Activated CD4-positive, alpha-beta T cell treated with anti-CD3 and anti-CD28 coated beads, Interleukin-2, amount 50 U/mL, for 4 hours (primary cell): Measurements from ENCODE around the gene SNX15.
"Not testable (repeated sequence)": the region's sequence is repeated elsewhere in the genome, so short reads cannot be mapped to it uniquely, and the experiment has no call there.

Experiments
- DNase-seq, 2 experiments: peaks; one replicate each; pipeline ENCODE4 v3.0.0-alpha.2; 2020

Gene SNX15

DNA sequence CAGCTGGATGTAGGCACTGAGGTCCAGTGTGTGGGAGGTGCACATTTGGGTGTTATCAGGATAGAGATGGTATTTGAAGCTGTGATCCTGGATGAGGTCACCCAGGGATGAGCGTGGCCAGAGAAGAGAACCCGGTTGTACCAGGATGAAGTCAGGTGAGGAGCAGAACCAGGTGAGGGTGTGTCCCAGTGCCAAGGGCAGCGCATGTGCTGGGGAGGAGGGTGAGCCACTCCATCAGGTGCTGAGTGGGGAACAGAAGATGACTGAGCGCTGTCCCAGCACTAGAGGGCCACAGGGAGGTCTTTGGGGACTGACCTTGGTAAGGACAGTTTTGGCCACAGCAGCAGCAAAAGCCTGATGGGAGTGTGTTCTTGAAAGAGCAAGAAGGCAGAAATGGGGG is 10.5 kb upstream of the SNX15 start:
- DNase-seq: no peak

DNA sequence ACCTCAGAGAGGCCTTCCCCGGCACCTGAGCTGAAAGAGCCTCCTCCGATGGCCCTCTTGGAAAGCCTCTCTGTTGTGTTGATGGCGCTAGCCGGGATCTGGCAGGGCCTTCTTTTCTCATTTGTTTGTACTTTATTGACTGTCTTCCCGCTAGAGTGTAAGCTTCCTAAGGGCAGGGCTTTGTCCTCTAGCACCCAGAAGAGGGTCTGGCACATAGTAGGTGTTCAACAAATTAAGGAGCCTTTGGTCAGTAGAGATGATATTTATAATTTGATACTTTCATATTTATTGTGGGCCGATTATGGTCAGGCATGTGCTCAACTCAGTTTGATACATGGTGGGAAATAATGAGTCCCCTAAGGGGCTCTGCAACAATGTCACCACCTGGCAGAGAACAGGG is 9.3 kb upstream of the SNX15 start:
- no peak for DNase-seq

DNA sequence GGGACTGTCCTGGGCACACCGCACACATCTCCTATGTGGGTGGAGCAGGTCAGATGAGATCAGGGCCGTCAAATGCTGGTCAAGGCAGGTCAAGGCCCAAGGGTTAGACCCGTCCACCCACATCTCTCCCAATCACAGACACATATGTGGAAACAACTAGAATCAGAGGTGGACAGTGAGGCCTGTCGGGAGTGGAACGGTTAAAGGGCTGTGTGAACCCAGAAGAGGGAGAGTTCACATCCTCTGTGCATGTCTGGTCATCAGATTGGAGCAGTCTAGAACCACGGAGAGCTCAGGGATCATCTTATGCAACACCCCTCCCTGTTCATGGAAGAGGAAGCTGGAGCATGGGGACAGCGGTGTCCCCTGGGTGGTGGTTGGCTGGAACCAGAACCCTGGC is 7.4 kb upstream of the SNX15 start:
- no peak for DNase-seq

DNA sequence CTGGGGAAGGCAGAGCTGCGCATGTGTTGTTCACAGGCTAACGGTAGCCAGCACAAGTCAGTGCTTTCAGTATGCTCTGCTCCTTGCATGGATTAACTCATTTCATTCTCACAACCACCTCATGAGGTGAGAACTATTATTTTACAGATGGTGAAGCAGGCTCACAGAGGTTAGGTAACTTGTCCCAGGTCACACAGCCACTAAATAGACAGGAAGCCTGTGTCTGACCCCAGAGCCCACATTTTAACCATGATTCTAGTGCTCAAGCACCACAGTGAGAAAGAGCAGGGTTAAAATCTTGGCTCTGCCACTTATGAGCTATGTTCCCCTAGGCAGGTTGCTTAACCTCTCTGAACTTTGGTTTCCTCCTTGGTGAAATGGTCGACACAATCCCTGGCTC is 6.2 kb upstream of the SNX15 start:
- DNase-seq: no peak

DNA sequence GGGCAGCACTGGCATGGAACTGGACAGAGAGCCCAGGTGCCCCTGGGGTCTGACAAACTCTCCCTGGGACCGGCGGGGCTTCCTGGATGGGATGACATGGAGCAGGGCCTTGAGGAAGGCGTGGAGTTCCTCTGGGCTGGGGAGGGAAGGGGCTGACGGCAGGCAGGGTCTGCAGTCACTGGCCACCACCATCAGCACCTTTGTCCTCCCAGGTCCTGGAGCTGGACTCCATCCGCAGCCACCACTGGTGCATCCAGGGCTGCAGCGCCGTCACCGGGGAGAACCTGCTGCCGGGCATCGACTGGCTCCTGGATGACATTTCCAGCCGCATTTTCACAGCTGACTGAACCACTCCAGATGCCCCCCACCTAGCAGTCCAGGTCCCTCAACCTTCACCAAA is 5.7 kb upstream of the SNX15 start:
- DNase-seq: no peak

DNA sequence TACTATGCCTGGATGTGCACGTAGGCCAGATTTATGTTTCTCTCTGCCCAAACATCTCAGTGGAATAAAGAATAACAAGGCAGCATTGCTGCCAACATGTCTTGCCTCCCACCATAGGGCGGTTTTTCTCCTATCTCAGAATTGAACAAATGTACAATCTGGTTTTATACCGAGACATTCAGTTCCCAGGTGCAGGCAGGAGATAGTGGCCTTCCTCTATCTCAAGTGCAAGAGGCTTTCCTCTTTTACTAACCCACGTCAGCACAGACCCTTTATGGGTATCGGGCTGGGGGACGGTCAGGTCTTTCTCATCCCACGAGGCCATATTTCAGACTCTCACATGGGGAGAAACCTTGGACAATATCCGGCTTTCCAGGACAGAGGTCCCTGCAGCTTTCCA is 3.7 kb upstream of the SNX15 start:
- DNase-seq: not testable (repeated sequence)

DNA sequence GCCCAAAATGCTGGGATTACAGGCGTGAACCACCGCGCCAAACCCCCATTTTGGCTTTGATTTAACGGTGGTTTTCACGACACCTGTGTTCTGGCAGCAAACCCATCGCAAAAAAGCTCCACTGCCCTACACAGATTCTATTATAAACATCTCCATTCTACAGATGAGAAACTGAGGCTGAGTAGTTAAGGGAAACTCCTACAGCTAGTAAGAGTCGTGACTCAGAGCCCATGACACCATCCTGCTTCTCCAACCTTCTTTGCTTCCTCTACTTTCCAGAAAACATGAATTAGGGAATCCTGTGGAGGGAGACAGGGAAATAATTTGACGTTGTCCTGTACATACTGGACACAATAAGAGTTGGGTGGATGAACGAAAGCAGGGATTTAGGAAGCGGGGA is 429 bp upstream of the SNX15 start:
- DNase-seq: no peak

DNA sequence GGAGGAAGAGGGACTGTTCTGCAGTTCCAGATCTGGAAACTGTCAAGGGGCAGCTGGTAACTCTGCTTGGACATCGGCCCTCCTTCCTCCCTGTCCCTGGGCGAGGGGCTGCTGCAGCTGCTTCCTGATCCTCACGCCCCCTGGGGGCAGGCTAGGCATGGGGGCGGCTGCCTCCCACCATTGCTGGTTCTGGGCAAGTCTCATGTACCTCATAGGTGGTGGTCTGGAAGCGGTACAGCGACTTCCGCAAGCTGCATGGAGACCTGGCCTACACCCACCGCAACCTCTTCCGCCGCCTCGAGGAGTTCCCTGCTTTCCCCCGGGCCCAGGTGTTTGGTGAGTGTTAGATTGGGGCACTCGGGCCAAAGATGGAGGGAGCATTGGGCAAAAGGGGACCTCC is 5.0 kb downstream of the SNX15 start:
- DNase-seq: no peak

DNA sequence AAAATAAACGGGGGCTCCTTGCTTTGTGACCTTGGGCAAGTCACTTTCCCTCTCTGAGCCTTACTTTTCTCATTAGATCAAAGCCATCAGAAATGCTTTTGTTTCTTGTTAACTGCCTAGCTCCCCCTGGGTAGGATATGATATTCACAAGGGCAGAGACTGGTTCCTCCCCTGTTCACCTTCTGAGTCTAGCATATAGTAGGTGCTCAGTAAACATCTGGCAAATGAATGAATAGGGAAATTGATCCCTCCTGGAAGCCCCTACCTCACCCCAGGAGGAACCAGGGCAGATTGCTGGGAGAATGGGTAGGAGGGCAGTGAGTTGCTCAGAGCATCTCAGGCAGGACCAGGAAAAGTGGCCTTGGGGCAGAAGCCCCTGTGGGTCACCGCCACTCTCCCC is 7.2 kb downstream of the SNX15 start:
- DNase-seq: no peak

DNA sequence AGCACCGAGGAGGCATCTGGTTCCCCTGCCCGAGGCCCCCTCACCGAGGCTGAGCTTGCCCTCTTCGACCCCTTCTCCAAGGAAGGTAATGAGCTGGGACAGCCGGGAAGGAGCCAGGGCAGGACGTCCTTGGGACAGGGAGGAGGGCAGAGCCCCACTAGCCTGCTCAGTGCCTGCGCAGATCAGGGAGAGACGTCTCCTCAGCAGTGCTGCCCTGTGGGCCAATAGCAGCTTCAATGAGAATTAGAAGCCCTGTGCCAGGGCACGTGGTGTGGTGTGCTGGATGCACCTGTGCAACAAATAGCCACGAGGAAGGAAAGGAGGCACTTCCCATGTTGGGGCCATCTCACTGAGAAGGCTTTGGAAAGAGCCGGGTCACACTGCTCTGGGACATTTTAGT is 8.3 kb downstream of the SNX15 start:
- no peak for DNase-seq

DNA sequence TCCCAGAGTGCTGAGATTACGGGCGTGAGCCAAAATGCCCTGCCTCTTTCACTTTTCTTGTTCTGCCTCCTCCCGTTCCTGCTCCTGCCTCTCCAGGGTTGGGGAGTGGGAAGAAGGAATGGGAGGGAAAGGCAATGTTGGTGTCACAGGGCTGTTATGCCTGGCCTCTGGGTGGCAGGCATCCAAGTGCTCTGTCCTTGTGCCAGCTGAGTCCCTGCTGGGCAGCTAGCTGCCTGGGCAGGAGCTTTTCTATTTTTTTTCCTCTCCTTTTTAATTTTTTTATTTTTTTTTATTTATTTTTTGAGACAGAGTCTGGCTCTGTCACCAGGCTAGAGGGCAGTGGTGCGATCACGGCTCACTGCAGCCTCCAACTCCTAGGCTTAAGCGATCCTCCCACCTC is 9.7 kb downstream of the SNX15 start:
- no peak for DNase-seq

DNA sequence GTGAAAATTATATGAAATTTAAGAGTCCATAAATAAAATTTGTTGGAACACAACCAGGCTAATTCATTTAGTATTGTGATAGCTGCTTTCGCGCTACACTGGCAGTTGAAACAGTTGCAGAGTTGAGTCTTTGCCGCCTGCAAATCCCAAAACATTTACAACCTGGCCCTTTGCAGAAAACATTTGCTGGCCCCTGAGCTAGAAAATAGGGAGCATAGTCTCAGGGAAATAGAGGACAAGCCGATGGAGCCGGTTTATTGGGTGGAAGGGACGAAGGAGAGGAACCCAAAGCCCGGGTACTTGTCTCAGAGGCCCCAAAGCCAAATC is 13.2 kb downstream of the SNX15 start:
- no peak for DNase-seq

DNA sequence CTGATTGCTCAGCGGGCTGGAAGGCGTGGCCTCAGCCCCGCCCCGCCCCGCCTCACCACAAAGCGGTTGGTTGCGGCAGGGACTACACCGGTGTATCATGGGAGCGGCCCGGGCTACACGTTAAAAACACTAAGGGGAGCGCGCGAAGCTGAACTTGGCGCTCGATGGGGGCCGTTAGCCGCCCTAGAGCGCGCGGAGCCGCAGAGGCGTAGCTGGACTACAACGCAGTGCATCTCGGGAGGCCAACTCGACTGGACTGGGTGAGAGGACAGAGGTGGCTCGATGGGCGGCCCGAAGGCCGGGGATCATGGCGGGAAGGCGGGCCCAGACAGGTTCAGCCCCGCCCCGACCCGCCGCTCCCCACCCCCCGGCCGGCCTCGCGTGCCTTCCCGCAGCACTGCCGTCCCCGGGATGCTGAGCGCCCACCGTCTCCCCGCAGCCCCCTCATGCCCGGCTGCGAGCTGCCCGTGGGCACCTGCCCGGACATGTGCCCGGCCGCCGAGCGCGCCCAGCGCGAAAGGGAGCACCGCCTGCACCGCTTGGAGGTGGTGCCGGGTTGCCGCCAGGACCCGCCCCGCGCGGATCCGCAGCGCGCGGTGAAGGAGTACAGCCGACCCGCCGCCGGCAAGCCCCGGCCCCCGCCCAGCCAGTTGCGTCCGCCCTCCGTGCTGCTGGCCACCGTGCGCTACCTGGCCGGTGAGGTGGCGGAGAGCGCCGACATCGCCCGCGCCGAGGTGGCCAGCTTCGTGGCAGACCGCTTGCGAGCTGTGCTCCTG is 13.8 kb downstream of the SNX15 start, which contains the start of gene SAC3D1:
Gene SAC3D1, plus strand, starts transcription at position 364 of the 776 bp plus-strand sequence. Its CDS starts 83 bp downstream, at position 447.
- DNase-seq: peak; percentile 70 to 77

DNA sequence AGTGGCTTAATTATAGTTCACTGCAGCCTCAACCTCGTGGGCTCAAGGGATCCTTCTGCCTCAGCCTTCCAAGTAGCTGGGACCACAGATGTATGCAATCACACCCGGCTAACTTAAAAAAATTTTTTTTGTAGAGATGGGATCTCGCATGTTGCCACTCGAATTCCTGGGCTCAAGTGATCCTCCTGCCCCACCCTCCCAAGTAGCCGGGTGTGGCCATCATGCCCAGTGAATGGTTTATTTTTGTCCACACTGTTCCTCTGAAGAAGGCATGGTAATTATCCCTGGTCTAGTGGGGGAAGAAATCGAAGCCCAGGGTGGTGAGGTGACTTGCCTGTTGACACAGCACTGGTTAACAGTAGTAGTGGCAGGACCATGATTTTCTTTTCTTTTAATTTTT is 15.7 kb downstream of the SNX15 start:
- no peak for DNase-seq

DNA sequence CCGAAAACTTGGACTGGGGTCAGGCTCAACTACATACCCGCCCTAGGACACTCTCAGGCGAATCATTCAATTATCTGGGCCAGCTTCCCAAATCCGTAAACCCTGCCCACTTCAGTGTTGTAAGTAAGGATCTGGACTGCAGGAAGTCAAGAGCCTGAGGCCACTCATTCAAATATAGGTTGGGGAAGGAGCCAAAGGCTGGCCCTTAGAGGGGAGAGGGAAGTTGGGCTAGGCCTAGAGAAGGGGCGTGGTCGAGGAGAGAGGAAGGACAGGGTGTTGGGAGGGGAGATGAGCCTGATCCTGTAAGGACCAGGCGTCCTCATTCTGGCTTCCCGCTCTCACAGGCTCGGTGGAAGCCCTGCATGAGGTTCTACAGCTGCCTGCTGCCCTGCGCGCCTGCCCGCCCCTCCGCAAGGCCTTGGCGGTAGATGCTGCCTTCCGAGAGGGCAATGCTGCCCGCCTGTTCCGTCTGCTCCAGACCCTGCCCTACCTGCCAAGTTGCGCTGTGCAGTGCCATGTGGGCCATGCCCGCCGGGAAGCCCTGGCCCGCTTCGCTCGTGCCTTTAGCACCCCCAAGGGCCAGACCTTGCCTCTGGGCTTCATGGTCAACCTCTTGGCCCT is 16.8 kb downstream of the SNX15 start:
- DNase-seq: no peak

DNA sequence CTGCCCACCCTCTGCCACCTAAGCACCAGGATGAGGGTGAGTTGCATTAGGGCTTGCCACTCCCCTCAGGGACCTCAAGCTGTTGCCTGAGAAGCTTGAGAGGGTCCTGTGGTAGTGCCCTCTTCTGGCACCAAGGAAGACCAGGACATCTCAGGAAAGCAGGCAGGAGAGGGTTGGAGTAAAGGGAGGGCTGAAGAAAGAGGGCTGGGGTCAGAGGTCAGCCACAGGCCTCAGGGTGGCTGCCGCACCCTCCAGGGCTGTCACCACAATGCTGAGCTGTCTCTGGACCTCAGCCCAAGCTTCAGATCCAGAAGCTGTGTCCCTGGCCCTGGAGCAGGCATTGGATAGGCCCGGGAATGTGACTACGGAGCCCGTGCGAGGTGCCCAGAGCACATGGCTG is 17.8 kb downstream of the SNX15 start:
- no peak for DNase-seq

DNA sequence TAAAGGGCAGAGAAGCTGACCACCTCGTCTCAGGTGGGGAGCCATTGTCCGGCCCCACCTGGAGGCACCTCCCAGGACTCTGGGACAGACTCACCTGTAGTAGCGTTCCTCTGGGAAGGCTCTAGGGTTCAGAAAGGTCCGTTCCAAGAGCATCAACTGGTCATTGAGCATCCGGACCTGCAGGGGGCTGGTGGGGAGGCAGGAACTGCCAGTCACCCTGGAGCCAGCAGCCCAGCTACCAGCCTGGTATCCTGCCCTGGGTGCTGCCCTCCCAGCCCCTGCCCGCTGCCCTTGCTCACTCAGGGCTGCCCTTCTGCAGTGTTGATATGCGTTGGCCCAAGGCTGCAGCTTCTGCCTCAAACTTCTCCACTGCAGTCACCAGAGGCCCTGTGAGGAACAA is 18.5 kb downstream of the SNX15 start:
- no peak for DNase-seq

DNA sequence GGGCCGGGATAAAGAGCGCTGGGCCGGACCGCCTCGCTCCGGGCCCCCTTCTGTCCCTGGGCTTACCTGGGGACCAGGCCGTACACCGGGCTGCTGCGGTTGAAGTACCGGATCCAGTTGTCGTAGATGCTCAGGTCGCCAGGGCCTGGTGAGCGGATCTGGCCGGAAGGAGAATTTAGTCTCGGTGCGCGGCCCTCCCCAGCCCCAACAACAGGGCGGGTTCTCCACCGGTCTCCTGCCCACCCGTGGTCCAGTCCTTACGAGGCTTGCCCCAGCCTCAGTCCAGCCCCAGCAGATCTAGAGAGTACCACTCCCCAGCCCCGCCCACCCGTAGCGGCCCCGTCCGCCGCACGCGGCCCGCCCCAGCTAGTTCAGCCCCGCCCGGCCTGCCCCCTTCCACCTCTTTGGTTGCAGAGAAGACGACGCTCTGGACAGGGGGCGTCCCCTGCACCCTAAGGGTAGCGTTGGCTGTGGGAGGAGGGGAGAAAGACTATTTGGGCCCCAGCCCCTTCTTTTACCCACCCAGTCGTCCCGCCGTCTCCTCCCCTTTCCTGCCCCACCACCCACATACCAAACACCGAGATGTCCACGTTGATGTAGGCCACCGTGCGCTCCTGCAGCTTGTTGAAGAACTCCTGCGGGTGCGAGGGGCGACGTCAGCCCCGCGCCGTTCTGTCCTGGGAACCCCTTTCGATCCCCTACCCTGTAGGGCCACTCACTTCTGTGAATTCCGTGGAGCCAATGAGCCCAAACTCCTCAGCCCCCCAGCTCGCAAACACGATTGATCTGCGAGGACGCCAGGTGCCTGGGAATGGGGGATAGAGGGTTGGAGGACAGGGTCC is 20.6 kb downstream of the SNX15 start:
- no peak for DNase-seq

DNA sequence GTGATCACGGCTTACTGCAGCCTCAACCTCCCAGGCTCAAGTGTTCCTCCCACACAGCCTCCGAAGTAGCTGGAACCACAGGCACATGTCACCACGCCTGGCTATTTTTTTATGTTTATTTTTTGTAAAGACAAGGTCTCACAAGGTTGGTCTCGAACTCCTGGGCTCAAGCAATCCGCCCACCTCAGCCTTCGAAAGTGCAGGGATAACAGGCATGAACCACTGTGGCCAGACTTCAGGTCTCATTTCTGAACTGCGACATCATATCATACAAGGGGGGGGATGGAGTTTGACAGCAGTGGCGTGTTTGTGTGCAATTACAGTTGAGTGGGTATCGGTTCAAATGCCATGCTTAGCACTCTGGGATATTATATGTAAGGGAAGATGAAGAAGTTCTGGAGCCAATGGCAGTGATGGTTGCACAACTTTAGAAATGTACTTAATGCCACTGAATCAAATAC is 24.2 kb downstream of the SNX15 start:
- no peak for DNase-seq

DNA sequence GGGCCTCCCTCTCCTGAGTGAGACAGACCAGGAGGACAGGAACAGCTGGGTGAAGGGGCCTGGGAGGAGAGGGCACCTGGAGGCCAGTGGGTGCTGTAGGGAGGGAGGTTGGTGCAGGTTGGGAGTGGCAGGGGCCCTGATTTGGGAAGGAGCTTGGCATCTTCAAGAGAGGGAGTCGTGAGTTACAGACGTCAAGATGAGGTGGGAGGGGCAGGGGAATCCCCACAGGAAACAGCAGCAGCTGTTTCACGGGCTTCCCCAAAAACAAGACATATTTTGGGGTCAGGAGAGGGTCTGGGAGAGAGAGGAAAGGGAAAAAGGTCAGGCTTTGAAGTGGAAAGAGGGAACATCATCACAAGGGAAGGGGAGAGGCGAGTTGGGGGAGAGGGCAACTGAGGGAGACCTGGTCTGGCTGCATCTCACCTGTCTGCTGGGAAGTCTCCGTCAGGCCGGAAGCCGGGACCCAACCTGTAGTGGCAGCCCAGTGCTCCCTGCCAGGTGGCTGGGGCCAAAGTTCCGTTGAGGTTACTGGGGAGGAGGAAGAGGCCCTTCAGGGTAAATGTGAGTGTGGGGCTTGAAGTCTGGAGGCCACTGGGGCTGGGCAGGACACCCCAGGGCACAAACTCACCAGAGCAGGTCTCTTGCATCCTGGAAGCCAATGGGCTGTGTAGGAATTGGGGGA is 26.7 kb downstream of the SNX15 start:
- DNase-seq: peak in 1 of 2 experiments; percentile 22

DNA sequence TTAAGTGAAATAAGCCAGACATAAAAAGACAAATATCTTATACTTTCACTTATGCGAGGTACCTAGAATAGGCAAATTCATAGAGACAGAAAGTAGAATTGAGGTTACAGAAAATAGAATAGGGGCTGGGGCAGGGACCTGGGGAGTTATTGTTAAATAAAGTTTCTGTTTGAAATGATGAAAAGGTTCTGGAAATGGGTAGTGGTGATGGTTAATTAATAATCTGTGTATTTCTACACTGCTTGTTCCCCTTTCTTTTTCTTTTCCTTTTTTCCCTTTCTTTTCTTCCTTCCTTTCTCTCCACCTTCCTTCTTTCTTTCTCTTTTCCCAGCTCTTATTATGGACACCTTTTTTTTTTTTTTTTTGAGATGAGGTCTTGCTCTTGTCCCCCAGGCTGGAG is 28.3 kb downstream of the SNX15 start:
- no peak for DNase-seq

DNA sequence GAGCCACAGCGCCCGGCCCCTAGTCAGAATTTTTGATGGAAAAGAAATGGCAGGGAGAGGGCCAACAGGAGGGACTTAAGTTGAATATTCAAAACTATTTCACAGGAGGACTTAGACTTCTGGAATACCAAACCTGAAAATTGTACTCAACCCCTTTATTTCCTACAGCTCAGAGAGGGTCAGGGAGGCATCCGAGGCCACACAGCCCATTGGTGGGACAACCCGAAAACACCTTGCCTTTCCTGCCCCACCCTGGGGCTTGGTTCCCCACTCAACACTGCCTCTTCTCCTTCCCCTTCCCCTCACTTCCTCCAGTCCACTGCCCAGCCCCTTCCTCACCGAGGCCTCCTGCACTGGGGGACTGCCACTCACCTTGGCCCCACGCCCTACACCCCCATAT is 29.8 kb downstream of the SNX15 start:
- DNase-seq: no peak

DNA sequence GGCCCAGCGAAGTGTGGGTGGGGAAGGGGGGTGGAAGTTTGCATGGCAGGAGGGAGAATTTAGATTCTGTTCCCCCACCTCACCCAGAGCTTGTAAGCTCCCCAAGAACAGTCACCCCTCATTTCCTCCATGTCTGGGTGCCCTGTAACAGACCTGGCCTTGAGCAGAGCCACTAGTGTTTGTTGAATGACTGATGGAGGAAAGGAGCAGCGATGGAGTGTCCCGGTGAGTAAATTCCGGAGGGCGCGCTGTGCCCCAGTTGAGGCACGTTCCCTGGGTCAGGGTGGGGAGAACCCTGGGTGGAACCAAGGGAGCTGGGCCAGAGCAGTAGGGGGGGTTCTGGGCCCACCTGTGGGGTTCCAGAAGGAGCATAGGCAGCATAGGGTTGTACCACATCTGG is 30.3 kb downstream of the SNX15 start:
- DNase-seq: no peak
